ENCODE results near the gene FAM216B.

DNA sequence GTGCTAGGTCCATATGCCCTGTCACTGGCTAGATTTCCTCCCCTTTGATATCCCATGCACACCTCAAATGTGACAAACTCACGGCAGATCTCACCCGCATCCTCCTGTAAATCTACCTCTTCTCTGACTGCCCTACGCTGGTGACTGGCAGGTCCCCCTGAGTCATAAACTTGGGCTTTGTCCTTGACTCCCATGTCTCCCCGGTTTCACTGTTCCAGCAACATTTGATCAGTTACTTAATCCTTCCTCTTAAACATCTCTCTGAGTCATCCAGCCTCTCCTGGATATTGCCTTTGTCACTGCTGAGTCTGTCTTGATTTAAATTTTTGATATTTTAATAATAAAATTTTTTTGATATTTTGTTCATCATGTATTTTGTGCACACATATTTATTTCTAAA lies 26.5 kb downstream of the FAM216B start:
- TF ChIP-seq, protein P1, sequence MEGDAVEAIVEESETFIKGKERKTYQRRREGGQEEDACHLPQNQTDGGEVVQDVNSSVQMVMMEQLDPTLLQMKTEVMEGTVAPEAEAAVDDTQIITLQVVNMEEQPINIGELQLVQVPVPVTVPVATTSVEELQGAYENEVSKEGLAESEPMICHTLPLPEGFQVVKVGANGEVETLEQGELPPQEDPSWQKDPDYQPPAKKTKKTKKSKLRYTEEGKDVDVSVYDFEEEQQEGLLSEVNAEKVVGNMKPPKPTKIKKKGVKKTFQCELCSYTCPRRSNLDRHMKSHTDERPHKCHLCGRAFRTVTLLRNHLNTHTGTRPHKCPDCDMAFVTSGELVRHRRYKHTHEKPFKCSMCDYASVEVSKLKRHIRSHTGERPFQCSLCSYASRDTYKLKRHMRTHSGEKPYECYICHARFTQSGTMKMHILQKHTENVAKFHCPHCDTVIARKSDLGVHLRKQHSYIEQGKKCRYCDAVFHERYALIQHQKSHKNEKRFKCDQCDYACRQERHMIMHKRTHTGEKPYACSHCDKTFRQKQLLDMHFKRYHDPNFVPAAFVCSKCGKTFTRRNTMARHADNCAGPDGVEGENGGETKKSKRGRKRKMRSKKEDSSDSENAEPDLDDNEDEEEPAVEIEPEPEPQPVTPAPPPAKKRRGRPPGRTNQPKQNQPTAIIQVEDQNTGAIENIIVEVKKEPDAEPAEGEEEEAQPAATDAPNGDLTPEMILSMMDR (IDR thresholded peaks at IDR 0.05; ENCODE audit: borderline replicate concordance, extremely low read depth, low read length, poor library complexity, severe bottlenecking): no peak
- no peak for TF ChIP-seq EZH2 (IDR thresholded peaks at IDR 0.05; ENCODE audit: borderline replicate concordance, low read depth, low read length, severe bottlenecking)
